Measurements from ENCODE around the gene SLC25A13. TPM values are rescaled to one million over a fixed set of nuclear protein-coding genes. Genes with fewer than 3 reads are reported as not detected.

Gene SLC25A13

DNA sequence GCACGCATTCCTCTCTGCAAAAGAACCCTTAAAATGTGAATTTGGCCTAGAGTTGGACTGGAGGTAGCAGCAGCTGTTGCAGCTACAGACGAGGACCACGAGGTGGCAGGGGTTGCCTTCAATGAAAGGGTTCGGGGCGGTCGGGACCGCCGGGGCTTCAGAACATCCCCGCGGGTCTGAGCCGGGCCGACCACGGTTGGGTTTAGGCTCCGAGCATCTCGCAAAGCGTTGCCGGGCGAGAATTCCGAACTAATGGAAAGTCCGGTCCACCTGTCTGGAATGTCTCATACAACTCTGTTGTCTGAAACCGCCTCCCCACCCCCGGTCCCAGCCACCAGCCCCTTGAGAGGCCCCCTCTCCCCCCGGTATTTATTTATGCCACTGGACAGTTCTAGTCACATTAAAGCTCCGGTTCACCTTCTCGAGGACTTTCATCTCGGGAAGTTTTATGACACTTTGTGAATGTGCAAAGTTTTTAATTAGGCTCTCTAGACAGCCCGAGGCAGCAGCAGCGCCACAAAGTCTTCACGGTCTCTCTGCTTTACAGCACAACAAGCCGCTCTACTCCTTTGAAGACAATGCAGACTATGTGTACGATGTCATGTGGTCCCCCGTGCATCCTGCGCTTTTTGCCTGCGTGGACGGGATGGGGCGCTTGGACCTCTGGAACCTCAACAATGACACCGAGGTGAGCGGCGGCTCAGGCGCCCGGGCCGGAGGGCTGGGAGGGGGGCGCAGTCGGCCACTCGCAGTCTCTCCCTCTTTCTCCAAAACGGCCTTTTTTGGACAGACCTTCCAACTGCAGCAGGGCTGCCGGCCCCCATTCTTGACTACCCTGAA is 246.2 kb downstream of the SLC25A13 start:
- DNase-seq (ENCODE audit: low read depth in 1 of 2, low spot score in 1 of 2) = peak in 1 of 2 experiments; percentile 21
- Histone ChIP-seq H3K27ac (replicated peaks) (no peak overlapping the region), H3K27me3 (ENCODE audit: insufficient read depth, poor library complexity, severe bottlenecking) (peaks cover 24% of the 10 kb centered on the region), H3K4me3 (replicated peaks; ENCODE audit: insufficient read depth, low read length) (peak overlapping the region; percentile 17)
- no peak for TF ChIP-seq SPI1 (IDR thresholded peaks at IDR 0.05; ENCODE audit: borderline replicate concordance, low read depth)
- TF ChIP-seq CTCF (IDR thresholded peaks at IDR 0.05; ENCODE audit: insufficient read depth, low read length) = peak; percentile 50
- no peak for TF ChIP-seq GABPA (IDR thresholded peaks at IDR 0.05; ENCODE audit: low read depth)
- TF ChIP-seq, protein P1, sequence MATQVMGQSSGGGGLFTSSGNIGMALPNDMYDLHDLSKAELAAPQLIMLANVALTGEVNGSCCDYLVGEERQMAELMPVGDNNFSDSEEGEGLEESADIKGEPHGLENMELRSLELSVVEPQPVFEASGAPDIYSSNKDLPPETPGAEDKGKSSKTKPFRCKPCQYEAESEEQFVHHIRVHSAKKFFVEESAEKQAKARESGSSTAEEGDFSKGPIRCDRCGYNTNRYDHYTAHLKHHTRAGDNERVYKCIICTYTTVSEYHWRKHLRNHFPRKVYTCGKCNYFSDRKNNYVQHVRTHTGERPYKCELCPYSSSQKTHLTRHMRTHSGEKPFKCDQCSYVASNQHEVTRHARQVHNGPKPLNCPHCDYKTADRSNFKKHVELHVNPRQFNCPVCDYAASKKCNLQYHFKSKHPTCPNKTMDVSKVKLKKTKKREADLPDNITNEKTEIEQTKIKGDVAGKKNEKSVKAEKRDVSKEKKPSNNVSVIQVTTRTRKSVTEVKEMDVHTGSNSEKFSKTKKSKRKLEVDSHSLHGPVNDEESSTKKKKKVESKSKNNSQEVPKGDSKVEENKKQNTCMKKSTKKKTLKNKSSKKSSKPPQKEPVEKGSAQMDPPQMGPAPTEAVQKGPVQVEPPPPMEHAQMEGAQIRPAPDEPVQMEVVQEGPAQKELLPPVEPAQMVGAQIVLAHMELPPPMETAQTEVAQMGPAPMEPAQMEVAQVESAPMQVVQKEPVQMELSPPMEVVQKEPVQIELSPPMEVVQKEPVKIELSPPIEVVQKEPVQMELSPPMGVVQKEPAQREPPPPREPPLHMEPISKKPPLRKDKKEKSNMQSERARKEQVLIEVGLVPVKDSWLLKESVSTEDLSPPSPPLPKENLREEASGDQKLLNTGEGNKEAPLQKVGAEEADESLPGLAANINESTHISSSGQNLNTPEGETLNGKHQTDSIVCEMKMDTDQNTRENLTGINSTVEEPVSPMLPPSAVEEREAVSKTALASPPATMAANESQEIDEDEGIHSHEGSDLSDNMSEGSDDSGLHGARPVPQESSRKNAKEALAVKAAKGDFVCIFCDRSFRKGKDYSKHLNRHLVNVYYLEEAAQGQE (IDR thresholded peaks at IDR 0.05; ENCODE audit: insufficient replicate concordance, low read depth) = no peak
- no peak for TF ChIP-seq POLR2AphosphoS5 (IDR thresholded peaks at IDR 0.05; ENCODE audit: low read depth)

GRCh38 chr7:96074871-96075270 is 247.0 kb downstream of the SLC25A13 start:
- TF ChIP-seq GABPA (IDR thresholded peaks at IDR 0.05; ENCODE audit: low read depth) (no peak), SPI1 (IDR thresholded peaks at IDR 0.05; ENCODE audit: borderline replicate concordance, low read depth) (no peak), CTCF (IDR thresholded peaks at IDR 0.05; ENCODE audit: insufficient read depth, low read length) (no peak), POLR2AphosphoS5 (IDR thresholded peaks at IDR 0.05; ENCODE audit: low read depth) (no peak)
- TF ChIP-seq, protein P1 (IDR thresholded peaks at IDR 0.05; ENCODE audit: insufficient replicate concordance, low read depth) = no peak
- Histone ChIP-seq H3K27me3 (ENCODE audit: insufficient read depth, poor library complexity, severe bottlenecking) (peaks cover 25% of the 10 kb centered on the region), H3K4me3 (replicated peaks; ENCODE audit: insufficient read depth, low read length) (no peak overlapping the region), H3K27ac (replicated peaks) (no peak overlapping the region)
- DNase-seq (ENCODE audit: low read depth in 1 of 2, low spot score in 1 of 2) = no peak

Small RNAs within 50 kb of the gene (microRNA-seq; reads per million reads assigned to microRNA genes)
- not detected for gene MIR591

Measured in HL-60 (cell line).